GM12878 (cell line): Measurements from ENCODE around the gene BDKRB2.

Source experiments
- CTCF ChIP-seq, 3 experiments: IDR thresholded peaks in 2 of 3; conservative IDR thresholded peaks in 1 of 3; 2 replicates each; pipeline ENCODE4 v1.5.1; 2011; ENCODE audit warnings: low read depth in 3 of 3, low read length in 3 of 3, mild to moderate bottlenecking in 3 of 3, control low read depth in 2 of 3, moderate library complexity in 2 of 3, inconsistent platforms in 1 of 3, mixed read lengths in 1 of 3; ENCODE audit not compliant: control insufficient read depth in 2 of 3, insufficient read depth in 1 of 3; ENCODE audit errors: extremely low read depth in 1 of 3
- E2F4 ChIP-seq: IDR thresholded peaks from 2 replicates; pipeline ENCODE4 v1.6.1; 2012; ENCODE audit warnings: low read depth, low read length, improper control_type of control experiment
- IKZF2 ChIP-seq, 2 experiments: fragments of 450-650 bp; IDR thresholded peaks; 2 replicates each; pipeline ENCODE4 v1.6.1; 2017; ENCODE audit warnings: mild to moderate bottlenecking in 2 of 2, moderate library complexity in 2 of 2
- NFIC ChIP-seq: IDR thresholded peaks from 2 replicates; pipeline ENCODE4 v1.6.1; 2012; ENCODE audit warnings: low read depth, mild to moderate bottlenecking, inconsistent platforms, low read length, moderate library complexity
- NFYB ChIP-seq: IDR thresholded peaks from 2 replicates; pipeline ENCODE4 v1.6.1; 2011; ENCODE audit warnings: low read depth, mild to moderate bottlenecking, low read length, improper control_type of control experiment, moderate library complexity; ENCODE audit not compliant: insufficient read depth
- PKNOX1 ChIP-seq: fragments of 450-650 bp; IDR thresholded peaks from 2 replicates; pipeline ENCODE4 v1.6.1; 2016; ENCODE audit warnings: mild to moderate bottlenecking
- REST ChIP-seq: IDR thresholded peaks from 2 replicates; pipeline ENCODE4 v1.6.1; 2012; ENCODE audit warnings: mild to moderate bottlenecking, low read depth, low read length
- SMARCA5 ChIP-seq: fragments of 450-650 bp; IDR thresholded peaks from 2 replicates; pipeline ENCODE4 v1.6.1; 2017; ENCODE audit warnings: mild to moderate bottlenecking

GRCh38 chr14:96250485-96250884, 45.8 kb downstream of the BDKRB2 start:
- TF ChIP-seq NFYB (no peak), REST (no peak), E2F4 (no peak), IKZF2 (IDR thresholded peaks at IDR 0.05) (no peak), SMARCA5 (no peak), CTCF (IDR thresholded peaks at IDR 0.05 in 2 of 3, conservative IDR thresholded peaks at IDR 0.05 in 1 of 3; ENCODE audit: control insufficient read depth in 2 of 3, extremely low read depth in 1 of 3, insufficient read depth in 1 of 3, low read depth in 3 of 3, low read length in 3 of 3) (no peak), PKNOX1 (no peak), NFIC (no peak)
